ENCODE data around the gene TMEM203.

TMEM203 gene

GRCh38 chr9:137217276-137218211 lies 12.1 kb upstream of the TMEM203 start:
- DNase-seq = peak; percentile 77

- DNase-seq = peak; percentile 31
Observed at GRCh38 chr9:137216188-137216965, 10.9 kb upstream of the TMEM203 start.

GRCh38 chr9:137215196-137215986 lies 9.9 kb upstream of the TMEM203 start:
- DNase-seq = no peak

DNA sequence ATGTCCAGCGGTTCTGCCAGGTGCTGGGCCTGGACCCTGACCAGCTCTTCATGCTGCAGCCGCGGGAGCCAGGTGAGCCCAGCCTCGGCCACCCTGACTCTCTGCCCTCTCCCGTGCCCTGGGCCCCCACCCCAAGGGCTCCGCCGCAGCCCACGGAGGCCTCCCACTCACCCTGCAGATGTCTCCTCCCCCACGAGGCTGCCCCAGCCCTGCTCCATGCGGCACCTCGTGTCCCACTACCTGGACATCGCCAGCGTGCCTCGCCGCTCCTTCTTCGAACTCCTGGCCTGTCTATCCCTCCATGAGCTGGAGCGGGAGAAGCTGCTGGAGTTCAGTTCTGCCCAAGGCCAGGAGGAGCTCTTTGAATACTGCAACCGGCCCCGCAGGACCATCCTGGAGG lies 9.2 kb upstream of the TMEM203 start:
- DNase-seq = no peak

GRCh38 chr9:137213160-137214060 lies 8.0 kb upstream of the TMEM203 start:
- no peak for DNase-seq

GRCh38 chr9:137212520-137212919 lies 7.1 kb upstream of the TMEM203 start:
- no peak for DNase-seq

GRCh38 chr9:137211532-137211931 lies 6.1 kb upstream of the TMEM203 start:
- DNase-seq = no peak

- no peak for DNase-seq
Observed at GRCh38 chr9:137206602-137207001, 1.2 kb upstream of the TMEM203 start.

GRCh38 chr9:137204731-137205125 lies 720 bp downstream of the TMEM203 start:
- no peak for DNase-seq

- DNase-seq = no peak
Observed at GRCh38 chr9:137202966-137203365, 2.5 kb downstream of the TMEM203 start.

DNA sequence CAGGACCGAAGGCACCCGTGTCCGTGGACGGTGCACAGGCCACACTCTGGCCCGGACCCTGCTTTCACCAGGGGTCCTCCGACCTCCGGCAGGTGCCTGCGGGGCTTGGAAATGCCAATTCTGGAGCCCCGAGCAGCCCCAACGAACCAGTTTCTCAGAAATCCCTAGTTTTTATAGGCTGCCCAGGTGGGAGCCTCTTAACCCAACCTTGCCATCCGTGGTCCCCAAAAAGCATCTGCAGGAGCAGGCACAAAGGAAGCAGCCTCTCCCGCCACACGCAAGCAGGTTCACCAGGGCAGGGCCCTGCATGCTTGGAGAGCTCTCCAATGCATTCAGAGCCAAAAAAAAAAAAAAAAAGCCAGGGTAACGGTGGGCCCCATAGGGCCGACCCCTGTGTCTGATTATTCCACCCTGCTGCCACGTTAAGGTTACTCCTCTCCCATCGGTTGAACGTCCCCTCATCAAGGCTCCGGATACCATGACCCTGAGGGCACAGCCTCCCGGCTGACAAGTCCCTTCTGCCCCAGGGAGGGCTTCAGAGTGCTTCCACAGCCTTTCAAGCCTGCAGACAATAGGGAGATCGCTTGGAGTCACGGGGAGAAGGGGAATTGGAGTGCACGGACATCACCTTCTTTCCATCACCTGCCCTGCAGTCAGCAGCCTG lies 4.1 kb downstream of the TMEM203 start:
- DNase-seq = no peak

DNA sequence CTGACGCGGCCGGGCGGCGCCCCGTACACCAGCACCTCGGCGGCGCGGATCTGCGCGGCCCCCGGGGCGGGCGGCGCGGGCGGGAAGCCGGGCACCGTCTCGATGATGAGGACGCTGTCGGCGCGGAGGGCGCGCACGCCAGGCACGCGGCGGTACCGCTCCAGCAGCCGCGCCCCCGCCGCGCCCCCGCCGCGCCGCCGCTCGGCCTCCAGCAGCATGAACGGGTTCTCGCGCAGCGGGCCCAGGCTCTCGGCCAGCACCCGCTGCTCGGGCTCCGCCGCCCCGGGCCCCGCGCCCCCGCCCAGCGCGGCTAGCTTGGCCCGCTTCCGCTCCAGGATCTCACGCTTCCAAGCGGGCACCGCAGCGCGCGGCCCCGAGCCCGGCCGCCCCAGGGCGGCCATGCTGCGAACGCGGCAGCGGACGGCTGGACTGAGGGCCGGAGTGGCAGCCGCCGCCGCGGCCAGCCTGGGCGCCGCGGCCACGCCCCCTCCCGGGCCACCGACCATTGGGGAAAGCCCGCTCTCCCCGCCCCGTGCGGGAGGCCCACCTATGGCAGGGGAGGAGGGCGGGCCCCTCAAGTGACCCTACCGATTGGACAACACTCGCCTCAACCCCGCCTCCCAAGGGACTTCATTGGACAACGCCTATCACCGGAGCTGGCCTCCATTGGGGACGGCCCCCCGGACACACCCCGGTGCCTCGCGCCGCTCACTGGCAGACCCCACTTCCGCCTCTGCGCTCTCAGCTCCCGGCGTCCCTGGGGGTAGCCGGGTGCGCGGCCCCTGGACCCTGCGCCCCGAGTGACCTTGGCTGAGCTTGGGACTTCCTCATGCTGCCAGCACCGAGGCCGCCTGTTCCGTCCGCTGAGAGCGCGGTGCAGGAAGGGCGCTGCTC lies 4.9 kb downstream of the TMEM203 start, which contains the start of gene TPRN:
TSS of gene TPRN (minus strand) at position 431 of the 894 bp plus-strand sequence. CDS start at position 401, 30 bp downstream.
- peak; percentile 98 for DNase-seq

DNA sequence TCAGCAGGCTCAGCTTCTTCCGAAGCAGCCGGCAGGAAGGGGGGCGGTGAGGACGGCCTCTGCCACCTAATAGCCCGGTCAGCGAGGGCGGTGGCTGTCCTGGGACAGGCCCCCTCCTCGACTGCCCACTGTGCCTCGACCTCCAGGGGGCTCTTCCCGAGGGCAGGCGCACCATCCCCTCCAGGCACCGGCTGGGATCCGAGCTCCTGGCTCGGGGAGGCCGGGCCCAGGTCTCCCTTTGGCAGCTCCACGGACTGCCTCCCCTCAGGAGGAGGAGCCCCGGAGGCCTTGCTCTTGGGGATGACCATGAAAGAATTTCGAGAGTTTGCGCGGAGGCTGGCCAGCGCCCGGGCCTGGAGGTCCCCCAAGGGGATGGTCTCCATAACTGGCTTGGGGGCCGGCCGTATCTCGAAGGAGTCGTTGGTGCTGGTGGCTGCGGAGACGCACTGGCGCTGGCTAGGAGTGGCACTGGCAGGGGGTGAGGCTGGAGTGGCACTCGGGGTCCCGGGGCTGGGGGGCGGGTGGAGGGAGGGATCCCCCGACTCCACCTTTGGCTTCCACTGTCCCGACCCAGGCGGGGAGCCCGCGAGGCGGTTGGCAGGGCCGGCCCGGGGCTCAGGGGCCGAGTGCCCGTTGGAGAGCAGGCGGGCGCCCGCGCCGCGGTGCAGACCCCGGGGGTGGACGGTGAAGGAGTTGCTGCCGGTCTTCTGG lies 5.9 kb downstream of the TMEM203 start:
- no peak for DNase-seq

GRCh38 chr9:137198902-137199283 lies 6.6 kb downstream of the TMEM203 start:
- no peak for DNase-seq

DNA sequence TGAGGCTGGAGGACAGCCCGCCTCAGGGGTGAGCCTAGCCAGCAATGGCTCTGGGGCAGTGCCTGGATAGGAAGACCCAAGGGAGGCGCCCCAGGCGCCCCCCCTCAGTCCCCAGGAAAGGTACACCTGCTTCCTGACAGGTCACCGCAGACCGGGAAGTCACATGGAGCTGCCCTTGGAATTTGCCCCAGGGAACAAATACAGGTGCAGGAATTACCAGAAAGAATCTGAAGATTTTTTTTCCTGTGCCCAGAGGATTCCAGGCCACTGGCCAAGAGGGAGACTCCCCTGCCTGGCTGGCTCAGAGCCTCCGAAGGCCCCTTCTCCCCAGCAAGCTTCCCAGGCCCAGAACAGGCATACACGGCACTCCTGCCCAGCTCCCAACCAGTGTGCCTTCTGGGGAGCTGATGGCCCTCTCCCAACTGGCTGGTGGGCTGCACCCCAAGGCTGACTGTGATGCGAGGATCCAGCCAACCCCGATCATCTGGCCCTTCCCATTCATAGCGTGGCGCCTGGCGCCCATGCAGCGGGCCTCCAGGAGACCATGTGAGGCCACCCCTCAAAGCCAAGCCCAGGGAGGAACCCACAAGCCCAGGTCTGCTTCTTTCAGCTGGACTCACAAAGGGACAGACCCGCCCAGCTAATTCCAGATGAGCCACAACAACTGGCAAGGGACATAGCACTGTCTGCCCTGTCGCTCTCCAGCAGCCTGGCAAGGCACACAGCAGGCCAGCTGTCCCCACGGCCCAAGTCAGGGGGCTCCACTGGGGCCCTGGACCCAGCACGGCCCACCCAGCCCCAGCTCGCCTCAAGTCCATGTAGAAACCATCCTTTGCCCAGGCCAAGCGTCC lies 7.2 kb downstream of the TMEM203 start:
- peak; percentile 67 for DNase-seq

- no peak for DNase-seq
Observed at GRCh38 chr9:137195525-137196220, 9.8 kb downstream of the TMEM203 start.

GRCh38 chr9:137194909-137195308 lies 10.5 kb downstream of the TMEM203 start:
- DNase-seq = no peak

- DNase-seq = no peak
Observed at GRCh38 chr9:137194388-137194787, 11.1 kb downstream of the TMEM203 start.
